HuH-7 (cell line): ENCODE results near the gene BNIP5.

ENCODE experiments used
- DNase-seq: peaks from one replicate; pipeline ENCODE4 v3.0.0; 2011; ENCODE audit warnings: low spot score

The BNIP5 gene

DNA sequence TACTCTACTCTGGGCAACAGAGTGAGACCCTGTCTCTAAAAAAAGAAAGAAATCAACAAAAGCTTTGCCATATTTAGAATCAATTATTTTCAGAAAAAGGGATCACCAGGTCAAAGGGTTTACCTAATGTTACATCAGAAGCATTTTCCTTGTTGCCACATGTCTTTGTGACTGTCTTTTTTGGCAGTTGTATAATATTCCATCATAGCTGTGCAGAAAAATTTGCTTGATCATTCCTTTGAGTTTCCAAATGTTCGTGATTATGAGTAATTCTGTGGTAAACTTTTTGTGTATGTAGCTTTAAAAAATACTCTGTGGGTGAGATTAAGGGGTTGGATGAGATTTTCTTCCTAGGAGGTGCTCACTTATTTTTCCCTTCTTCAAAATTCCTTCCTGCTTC, 40.4 kb downstream of the BNIP5 start:
- no peak for DNase-seq

DNA sequence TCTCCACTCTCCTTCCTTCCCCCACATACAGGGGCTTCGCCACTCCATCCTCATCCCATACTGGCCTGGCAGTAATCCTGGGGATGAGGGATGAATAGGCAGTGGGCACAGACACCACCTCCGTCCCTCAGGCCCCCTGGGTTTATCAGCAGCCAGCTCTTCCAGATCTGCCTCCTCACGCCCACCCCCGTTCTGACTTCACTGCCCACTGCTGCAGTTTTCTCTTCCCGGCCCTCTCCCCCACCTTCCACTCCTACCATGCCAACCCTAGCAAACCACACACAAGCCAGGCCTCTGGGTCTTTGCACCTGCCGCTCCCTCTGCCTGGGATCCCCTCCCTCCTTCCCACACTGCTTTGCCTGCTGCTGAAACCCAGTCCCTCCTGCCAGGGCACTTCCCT, 44.5 kb downstream of the BNIP5 start:
- DNase-seq: no peak

DNA sequence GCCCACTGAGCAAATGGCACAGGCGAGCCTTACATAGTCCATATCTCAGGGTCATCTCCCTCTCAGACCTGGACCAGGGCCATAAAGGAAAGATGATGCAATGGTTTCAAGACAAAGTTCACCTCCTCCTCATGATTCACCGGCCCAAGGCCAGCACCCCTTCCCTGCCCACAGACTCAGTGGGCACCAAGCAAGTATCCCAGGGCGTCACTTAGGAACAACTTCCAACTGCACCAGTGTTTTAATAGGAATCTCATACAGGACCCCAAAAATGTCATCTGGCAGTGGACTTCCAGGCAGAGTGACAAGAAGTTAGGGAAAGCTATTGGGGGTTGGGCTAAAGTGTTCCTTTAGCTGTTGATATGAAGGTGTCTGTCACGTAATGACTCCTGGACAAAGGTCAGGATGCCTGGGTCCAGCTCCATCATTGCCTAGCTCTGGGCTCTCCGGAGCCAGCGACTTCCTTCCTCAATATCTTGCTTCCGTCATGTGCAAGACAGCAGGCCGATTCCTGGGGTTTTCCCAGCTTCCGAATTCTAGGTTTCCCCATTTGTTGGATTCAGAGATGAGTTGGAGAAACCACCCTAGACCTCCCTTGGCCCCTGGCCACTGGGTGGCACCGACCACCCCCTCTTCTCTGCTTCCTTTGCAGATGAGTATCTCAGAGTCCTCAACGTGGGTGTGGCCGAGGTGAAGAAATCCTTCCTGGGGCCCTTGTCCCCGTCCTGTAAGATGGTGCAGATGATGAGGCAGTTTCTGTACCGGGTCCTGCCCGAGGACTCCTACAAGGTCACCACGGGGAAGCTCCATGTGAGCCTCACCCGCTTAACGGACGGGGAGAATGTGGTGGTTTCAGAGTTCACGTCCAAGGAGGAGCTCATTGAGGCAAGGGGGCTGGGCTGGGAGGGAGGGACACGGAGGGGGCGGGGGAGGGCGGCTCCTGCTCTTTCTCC, 45.7 kb downstream of the BNIP5 start:
- peak; percentile 32 for DNase-seq

DNA sequence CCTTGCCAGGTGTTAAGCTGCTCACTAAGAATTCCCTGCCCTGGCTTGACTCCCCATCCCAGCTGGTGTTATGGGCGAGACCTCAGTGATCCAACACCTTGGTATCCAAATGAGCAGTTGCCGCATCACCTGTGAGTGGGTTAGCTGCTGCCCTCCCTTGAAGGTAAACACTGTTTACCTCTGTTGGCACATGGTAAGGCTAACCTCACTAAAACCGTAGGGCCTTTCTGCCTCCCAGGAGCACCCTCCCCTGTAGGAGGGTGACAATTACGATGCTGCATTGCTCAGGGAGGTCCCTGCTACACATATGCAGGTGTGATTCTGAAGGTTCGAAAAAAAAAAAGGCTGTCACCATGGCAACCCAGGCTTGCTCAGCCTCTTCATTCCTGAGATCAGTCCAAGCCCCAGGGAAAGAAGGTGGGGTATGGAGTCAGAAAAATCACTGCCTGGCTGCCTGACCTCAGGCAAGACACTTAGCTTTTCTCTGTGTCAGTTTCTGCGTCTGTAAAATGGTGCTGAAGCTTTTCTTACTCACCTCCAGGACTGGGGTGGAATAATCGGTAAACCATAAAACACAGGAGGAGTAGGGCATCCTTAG, 47.3 kb downstream of the BNIP5 start:
- no peak for DNase-seq

DNA sequence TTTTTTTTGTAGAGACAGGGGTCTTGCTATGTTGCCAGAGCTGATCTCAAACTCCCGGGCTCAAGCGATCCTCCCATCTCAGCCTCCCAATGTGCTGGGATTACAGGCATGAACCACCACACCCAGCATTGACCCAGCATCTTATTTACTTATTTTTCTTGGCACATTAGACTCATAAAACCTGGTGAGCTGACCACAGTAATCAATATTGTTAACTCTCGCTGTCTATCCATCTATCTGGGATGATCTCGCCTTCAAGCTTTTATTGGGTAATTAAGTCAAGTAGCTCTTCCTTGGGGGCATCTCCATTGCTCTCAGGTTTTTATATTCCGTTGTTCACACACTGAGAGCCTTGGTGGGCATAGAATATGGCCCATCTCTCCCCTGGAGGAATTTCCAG, 49.8 kb downstream of the BNIP5 start:
- no peak for DNase-seq

DNA sequence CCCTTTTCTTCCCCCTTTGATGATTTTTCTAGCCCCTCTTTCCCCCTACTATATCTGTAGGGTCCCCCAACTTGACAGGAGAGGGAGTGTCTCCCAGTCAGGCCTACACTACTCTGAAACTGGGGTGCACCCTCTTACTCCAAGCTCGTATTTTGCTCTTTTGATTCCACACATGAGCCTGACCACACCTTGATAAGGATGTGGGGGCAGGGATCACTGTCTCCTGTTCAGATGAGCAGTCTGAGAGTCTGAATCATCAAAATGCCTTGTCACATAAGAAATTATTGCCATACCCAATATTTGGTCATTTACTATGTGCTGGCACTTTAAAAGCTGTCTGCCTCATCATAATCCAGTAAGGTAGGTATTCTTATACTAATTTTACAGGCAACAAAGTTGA, 50.9 kb downstream of the BNIP5 start:
- no peak for DNase-seq

DNA sequence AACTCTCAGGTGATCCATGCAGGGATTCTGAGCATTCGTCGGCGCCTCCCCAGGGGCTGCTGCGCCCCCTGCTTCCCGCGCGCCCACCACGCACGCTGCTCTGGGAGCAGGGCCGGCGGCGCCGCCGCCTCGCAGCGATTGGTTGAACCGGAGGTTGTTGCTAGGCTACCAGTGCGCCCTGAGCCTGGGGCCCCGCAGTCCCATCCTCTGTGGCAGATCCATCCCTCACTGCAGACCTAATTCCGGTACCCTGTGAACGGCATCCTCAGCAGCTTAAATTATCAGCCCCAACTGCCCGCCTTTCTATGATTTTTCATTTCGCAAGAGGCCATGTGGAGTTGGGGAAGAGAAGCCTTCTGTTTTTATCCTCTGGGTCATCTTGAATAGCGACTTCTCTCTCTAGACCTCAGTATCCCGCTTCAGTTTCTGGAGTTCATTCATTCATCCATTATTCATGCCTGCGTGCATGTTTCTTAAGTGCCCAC, 51.5 kb downstream of the BNIP5 start:
- no peak for DNase-seq

DNA sequence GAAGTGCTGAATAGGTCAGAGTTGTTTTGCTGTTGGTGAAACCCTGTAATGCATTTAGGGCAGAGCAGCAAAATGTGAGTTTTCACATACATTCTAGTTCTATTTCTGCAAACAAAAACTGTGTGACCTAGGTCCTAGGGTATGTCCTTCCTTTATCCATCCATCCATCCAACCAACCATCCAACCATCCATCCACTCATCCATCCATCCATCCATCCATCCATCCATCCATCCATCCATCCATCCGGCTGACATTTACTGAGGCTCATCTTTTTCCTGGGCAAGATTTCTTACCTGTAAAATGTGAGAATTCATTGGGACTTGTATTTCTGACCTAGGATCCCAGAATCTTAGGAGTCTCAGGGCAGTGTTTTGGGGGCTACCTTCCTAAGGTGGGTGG, 52.3 kb downstream of the BNIP5 start:
- DNase-seq: no peak

DNA sequence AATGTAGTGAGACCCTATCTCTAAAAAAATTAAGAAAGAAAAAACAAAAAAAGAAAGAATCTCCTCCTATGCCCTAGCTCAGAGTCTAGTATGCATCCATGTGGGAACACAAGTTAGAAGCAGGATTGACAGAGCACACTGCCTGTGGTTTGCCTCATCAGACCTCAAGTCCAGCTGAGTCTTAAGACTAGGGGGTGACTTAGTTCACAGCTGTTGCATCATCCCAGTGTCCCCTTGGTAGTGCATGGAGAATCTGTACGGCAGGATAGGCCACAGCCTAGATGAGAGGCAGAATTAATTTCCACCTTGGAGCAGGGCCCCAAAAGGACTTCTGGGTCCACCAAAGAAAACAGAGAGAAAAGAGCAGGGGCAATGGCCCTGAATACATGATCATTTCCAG, 53.1 kb downstream of the BNIP5 start:
- DNase-seq: no peak

DNA sequence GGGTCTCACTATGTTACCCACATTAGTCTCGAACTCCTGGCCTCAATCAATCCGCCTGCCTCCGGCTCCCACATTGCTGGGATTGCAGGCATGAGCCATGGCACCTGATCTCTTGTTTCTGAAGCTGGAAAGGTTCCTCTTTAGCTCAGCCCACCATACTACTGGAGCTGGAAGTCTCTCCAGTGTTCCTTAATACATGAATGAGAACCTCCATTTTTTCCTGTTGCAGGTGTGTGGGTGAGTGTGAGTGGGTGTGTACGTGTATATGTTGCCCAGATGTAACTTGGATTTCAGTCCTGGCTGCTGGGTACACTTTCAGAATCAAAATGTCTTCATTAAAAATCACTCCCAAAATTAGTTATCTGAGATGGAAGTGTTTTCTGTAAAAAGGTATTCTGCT, 55.7 kb downstream of the BNIP5 start:
- DNase-seq: no peak

DNA sequence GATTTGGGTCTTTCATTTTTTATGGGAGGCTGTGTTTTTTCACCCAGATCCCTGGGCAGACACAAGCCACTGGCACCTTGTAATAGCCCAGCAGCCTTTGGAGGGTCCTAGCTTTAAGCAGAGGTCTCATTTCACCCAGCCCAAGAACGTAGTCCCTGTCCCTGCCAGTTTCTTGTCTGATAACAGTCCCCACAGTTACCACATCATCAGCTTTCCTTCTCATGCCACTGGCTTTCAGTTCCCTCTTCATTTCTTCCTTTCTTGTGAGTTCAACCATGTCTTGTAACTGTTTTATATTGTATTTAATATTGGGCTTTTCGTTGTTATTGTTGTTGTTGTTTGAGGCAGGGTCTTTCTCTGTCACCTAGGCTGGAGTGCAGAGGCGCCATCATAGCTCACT, 56.2 kb downstream of the BNIP5 start:
- DNase-seq: no peak

DNA sequence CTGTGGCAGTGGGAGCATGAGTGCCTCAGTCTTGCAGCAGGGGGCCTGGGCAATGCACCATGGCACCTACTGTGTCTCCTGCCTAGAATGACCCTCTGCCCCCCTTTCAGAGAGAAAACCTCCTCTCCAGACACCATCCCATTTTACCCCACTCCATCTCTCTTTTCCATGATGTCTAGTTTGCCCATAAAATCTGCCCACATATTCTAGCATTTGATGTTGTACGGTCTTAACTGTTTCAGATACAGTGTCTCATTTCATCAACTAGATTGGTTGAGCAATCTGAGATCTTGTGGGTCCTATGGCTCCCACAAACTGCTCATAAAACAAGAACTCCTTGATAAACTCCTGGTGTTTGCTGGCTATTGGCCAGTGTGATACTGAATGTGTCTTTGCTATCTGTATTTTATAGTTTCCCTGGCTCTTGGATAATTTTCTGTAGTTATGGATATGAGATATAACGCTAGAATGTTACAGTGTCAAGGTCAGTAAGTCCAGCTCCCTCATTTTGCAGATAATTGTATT, 58.7 kb downstream of the BNIP5 start:
- DNase-seq: no peak

DNA sequence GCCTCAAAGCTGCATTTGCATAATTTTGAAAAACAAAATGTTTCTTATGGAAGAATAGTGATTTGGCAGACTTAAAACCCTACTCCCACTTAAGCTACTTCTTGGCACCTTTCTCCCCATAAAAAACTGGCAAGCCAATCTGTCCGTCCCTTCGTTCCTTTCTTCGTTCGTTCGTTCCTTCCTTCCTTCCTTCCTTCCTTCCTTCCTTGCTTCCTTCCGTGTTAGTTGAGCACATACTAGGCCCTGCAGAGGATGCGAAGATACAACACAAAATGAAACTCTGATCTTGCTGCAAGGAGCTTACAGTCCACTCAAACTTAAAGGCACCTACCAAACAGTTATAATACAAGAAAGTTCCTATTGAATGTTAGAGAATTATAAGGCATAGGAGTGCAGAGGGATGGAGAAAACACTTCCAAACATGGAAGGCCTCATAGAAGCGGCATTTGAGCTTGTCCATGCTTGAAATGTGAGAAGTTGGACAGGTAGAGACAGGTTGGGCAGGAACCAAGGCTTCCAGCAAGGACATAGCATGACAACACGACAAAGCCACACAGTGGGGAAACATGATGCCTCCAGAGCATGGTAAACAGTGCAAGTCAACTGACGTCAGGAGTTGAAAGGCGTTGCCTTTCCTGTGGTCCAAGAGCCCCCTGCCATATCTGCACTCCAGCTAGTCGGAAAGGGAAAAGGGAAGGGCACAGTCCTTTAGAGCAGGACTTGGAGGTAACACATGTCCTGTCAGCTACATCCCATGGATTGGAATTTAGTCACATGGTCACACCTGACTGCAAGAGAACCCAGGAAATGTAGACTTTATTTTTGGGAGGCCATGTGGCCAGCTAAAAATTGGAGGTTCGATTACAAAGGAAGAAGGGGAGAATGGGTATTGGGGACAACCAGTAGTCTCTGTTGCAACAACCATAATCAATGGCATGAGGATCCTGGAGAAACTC, 59.8 kb downstream of the BNIP5 start:
- DNase-seq: no peak

DNA sequence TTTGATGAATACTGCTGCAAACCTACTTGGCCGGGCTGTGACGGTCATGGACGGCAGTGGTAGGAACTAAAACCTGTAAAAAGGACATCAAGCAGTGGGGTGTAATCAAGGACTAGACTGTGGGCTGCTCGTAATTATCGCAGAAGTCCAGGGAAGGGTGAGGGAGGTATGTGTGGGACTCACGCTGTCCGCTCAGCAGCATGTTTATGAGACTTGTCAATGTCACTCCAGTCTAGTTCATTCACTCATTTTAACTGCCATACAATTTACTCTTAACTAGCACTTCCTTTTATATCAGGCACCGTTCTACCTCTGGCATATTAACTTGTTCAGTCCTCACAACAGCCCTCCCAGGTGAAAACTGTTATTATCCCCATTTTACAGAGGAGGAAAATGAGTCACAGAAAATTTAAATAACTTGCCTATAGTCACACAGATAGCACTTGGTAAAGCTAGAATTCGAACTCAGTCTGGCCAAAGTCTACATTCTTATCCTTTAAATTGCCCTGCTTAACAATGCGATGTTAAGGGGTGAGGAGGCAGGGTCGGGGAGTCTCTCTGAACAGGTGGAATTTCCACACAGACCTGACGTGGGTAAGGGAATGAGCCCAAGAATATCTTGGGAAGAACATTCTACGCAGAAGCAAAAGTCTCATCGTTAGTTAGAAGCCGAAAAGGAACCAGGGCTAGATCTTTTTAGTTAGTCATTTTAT, 62.7 kb downstream of the BNIP5 start:
- no peak for DNase-seq

DNA sequence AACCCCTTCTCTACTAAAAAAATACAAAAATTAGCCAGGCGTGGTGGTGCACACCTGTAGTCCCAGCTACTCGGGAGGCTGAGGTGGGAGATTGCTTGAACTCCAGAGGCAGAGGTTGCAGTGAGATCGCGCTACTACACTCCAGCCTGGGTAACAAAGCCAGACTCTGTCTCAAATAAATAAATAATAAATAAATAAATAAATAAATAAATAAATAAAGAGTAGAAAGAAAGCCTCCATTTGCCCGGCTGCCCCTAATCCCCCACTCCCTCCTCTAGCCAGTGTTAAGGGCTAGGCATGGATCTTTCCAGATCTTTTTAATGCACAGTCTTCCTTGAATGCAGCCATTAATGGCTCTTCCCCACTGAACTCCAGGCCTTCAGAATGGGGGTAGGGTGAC, 63.6 kb downstream of the BNIP5 start:
- no peak for DNase-seq

DNA sequence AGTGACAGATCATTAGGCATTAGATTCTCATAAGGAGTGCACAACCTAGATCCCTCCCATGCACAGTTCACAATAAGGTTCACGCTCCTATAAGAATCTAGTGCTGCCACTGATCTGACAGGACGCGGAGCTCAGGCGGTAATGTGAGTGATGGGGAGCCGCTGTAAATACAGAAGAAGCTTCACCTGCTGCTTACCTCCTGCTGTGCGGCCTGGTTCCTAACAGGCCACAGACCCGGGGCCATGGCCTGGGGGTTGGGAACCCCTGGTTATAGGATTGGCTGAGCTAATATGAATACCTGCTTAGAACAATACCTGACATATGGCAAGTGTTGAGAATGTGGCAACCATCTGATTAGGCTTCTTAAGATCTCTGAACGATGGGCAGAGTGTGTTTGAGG, 64.5 kb downstream of the BNIP5 start:
- no peak for DNase-seq

DNA sequence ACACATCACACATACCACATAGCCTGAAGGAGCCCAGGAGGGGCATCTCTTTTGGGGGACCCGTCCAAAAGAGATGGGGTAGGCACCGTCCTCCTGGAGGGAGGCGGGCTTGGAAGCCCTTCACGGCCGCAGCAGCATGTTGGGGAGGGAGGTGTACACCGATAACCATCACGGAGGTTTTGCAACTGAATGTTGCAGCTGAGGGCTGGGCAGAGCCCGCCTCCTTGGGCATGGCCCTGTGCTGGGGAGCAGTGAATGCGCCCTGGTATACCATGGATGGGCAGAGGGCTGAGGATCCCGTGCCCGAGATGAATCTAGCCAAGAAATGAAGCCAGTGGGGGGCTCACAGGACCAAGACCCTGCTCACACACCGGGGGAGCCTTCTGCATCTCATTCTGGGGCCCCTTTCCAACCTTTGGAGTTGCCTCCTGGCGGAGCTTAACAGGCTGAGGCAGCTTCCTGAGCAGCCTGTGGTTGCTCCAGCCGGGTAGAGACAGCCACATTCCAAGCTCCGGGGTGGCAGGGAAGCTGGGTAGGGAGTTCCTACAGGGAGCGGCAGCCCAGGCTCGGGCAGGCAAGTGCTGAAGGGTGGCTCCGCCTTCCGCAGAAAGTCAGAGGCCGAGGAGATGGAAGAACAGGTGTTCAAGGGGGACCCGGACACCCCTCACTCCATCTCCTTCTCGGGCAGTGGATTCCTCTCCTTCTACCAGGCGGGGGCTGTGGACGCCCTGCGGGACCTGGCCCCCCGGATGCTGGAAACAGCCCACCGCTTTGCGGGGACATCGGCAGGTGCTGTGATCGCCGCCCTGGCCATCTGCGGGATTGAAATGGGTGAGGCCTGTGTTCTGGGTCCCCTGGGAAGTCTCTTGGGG, 66.6 kb downstream of the BNIP5 start, which contains the start of gene PNPLA1:
PNPLA1 (plus strand) TSS at position 227 of the 872 bp plus-strand sequence; CDS start at position 627, 400 bp downstream.
- no peak for DNase-seq

DNA sequence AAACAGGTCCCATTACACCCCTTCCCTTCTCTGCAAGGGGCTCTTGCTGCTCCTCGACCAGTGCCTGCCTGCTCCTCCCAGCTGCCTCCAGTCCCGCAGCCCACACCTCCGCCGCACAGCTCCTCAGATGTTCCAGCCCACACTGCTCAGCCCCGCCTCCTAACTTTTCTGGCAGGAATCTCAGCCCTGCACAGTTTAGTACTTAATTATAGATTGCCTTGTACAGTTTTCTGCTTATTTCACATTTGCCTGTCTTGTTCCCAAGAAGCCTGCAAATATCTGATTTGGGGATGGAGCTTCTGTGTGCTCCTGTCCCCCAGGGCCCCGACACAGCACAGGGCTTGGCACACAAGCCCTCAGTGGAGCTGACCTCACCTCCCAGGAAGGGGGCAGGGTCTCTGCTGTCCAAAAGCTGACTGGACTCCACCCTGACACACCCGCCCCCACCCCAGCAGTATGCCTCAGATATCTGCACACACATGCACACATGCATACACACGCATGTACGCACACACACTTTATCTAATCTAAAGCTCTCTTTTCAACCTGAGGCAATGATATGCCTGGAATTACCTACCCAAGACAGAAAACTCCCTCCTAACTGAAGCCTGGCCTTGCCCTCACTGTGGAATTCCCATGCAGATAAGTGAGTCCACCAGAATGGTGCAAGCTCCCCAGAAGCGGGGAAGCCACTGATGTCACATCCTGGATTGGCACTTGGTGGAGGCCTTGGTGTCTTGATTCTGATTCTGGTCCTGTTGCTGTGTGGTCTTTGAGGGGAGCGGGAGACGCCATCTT, 68.0 kb downstream of the BNIP5 start:
- DNase-seq: no peak

DNA sequence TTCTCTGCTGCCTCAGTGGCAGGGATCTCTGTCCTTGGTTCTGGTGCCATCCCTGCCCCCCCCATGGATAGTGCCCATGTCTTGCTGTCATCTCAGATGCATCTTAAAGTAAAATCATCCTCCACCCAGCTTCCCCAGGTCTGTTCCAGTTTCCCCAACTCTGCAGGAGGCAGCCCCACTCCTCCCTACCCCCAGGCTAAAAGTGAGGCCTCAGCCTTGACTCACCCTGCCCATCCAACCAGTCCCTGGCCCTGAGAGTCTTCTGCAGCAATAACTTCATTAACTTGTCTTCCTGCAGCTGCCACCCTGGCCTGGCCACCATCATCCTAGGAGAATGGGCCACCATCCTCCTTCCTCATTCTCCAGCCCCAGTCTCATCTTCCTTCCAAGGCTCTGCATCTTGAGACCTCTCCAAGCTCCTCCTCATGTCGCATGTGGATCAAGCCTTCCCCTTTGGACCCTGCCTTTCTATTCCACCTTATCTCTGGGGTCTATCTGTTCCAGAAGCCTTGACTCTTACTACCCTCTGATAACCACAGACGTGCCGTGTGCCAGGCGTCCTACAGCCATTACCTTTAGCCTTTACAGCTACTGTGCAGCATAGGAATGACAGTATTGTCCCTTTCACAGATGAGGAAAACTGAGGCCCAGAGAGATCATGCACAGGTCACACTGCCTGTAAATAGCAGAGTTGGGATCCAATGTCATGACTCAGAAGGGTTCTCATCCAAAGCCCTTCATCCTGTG, 68.8 kb downstream of the BNIP5 start:
- no peak for DNase-seq
